ENCODE measurements around the gene ASB2.

Gene ASB2

GRCh38 chr14:93978735-93979134, 2.4 kb upstream of the ASB2 start:
- Histone ChIP-seq H3K27me3 (peaks cover 40% of the 10 kb centered on the region), H3K4me3 (ENCODE audit: low read depth in 1 of 2, low read length in 1 of 2) (no peak overlapping the region)

GRCh38 chr14:93977790-93978581, 1.6 kb upstream of the ASB2 start:
- no peak overlapping the region for H3K4me3 ChIP-seq (ENCODE audit: low read depth in 1 of 2, low read length in 1 of 2)
- H3K27ac ChIP-seq = no peak overlapping the region
- no peaks in the 10 kb centered on the region for H3K36me3 ChIP-seq
- H3K27me3 ChIP-seq = peaks cover 40% of the 10 kb centered on the region
- H3K4me1 ChIP-seq (ENCODE audit: control insufficient read depth in 1 of 2, insufficient read depth in 1 of 2, low read depth in 1 of 2, low read length in 1 of 2) = peaks cover 0 to 4% of the 10 kb centered on the region in 2 experiments
- TF ChIP-seq CTCF (IDR thresholded peaks at IDR 0.05) = no peak
- no peaks in the 10 kb centered on the region for H3K9me3 ChIP-seq

More at GRCh38 chr14:93978735-93979134, 2.4 kb upstream of the ASB2 start:
- TF ChIP-seq CTCF (IDR thresholded peaks at IDR 0.05) = no peak
- Histone ChIP-seq H3K36me3 (no peaks in the 10 kb centered on the region), H3K27ac (no peak overlapping the region), H3K4me1 (ENCODE audit: control insufficient read depth in 1 of 2, insufficient read depth in 1 of 2, low read depth in 1 of 2, low read length in 1 of 2) (peaks cover 0 to 4% of the 10 kb centered on the region in 2 experiments), H3K9me3 (no peaks in the 10 kb centered on the region)

GRCh38 chr14:93977171-93977570, 801 bp upstream of the ASB2 start:
- no peak for TF ChIP-seq CTCF (IDR thresholded peaks at IDR 0.05)
- H3K9me3 ChIP-seq = no peaks in the 10 kb centered on the region
- H3K36me3 ChIP-seq = no peaks in the 10 kb centered on the region
- no peak overlapping the region for H3K27ac ChIP-seq
- peaks cover 40% of the 10 kb centered on the region for H3K27me3 ChIP-seq
- H3K4me1 ChIP-seq (ENCODE audit: control insufficient read depth in 1 of 2, insufficient read depth in 1 of 2, low read depth in 1 of 2, low read length in 1 of 2) = peaks cover 0 to 4% of the 10 kb centered on the region in 2 experiments
- H3K4me3 ChIP-seq (ENCODE audit: low read depth in 1 of 2, low read length in 1 of 2) = no peak overlapping the region

- TF ChIP-seq CTCF (IDR thresholded peaks at IDR 0.05) = no peak
- Histone ChIP-seq H3K27me3 (peaks cover 48% of the 10 kb centered on the region), H3K27ac (no peak overlapping the region), H3K4me1 (ENCODE audit: control insufficient read depth in 1 of 2, insufficient read depth in 1 of 2, low read depth in 1 of 2, low read length in 1 of 2) (peaks cover 0 to 10% of the 10 kb centered on the region in 2 experiments), H3K9me3 (no peaks in the 10 kb centered on the region), H3K4me3 (ENCODE audit: low read depth in 1 of 2, low read length in 1 of 2) (no peak overlapping the region), H3K36me3 (no peaks in the 10 kb centered on the region)
Observed at GRCh38 chr14:93975791-93976476, 436 bp downstream of the ASB2 start.

- Histone ChIP-seq H3K27me3 (peaks cover 59% of the 10 kb centered on the region), H3K27ac (no peak overlapping the region), H3K9me3 (no peaks in the 10 kb centered on the region), H3K4me3 (ENCODE audit: low read depth in 1 of 2, low read length in 1 of 2) (no peak overlapping the region), H3K4me1 (ENCODE audit: control insufficient read depth in 1 of 2, insufficient read depth in 1 of 2, low read depth in 1 of 2, low read length in 1 of 2) (peaks cover 0 to 18% of the 10 kb centered on the region in 2 experiments), H3K36me3 (no peaks in the 10 kb centered on the region)
- TF ChIP-seq CTCF (IDR thresholded peaks at IDR 0.05) = no peak
Observed at GRCh38 chr14:93974833-93975232, 1.5 kb downstream of the ASB2 start.

Measured in neutrophil (primary cell).